HG03342 (cell line): ENCODE data around the gene GLIS1.

ENCODE experiments used
- ATAC-seq: cut with Tn5 transposase; IDR thresholded peaks from one replicate; pipeline ENCODE4 v1.9.1; 2021; ENCODE audit warnings: mild to moderate bottlenecking, moderate library complexity; ENCODE audit not compliant: unreplicated experiment

Gene GLIS1

GRCh38 chr1:53695116-53695515 is 43.8 kb downstream of the GLIS1 start:
- ATAC-seq, result no peak

- ATAC-seq, result no peak
Observed at GRCh38 chr1:53694718-53695091, 44.3 kb downstream of the GLIS1 start.

GRCh38 chr1:53693773-53694717 is 44.9 kb downstream of the GLIS1 start:
- ATAC-seq, result no peak

GRCh38 chr1:53693339-53693738 is 45.6 kb downstream of the GLIS1 start:
- ATAC-seq, result no peak

- no peak for ATAC-seq
Observed at GRCh38 chr1:53691326-53691725, 47.6 kb downstream of the GLIS1 start.

- ATAC-seq, result no peak
Observed at GRCh38 chr1:53690411-53690810, 48.6 kb downstream of the GLIS1 start.

- ATAC-seq, result no peak
Observed at GRCh38 chr1:53689736-53690326, 49.1 kb downstream of the GLIS1 start.

- no peak for ATAC-seq
Observed at GRCh38 chr1:53689223-53689622, 49.7 kb downstream of the GLIS1 start.

GRCh38 chr1:53688381-53689102 is 50.4 kb downstream of the GLIS1 start:
- ATAC-seq, result no peak

GRCh38 chr1:53687901-53688300 is 51.1 kb downstream of the GLIS1 start:
- no peak for ATAC-seq

- no peak for ATAC-seq
Observed at GRCh38 chr1:53687426-53687825, 51.5 kb downstream of the GLIS1 start.

GRCh38 chr1:53686965-53687267 is 52.0 kb downstream of the GLIS1 start:
- no peak for ATAC-seq

- ATAC-seq, result no peak
Observed at GRCh38 chr1:53686091-53686964, 52.6 kb downstream of the GLIS1 start.

- no peak for ATAC-seq
Observed at GRCh38 chr1:53685272-53686051, 53.5 kb downstream of the GLIS1 start.

GRCh38 chr1:53684741-53685140 is 54.2 kb downstream of the GLIS1 start:
- no peak for ATAC-seq

GRCh38 chr1:53683986-53684740 is 54.8 kb downstream of the GLIS1 start:
- ATAC-seq, result no peak

GRCh38 chr1:53682881-53683280 is 56.1 kb downstream of the GLIS1 start:
- ATAC-seq, result no peak

GRCh38 chr1:53681977-53682685 is 56.8 kb downstream of the GLIS1 start:
- ATAC-seq, result no peak
